ENCODE measurements around the gene DPP10. TPM values are rescaled to one million over a fixed set of nuclear protein-coding genes. Genes with fewer than 3 reads are reported as not detected.

DPP10 gene
- total and polyA plus RNA-seq, 4 experiments from 2014 or later, result not detected

GRCh38 chr2:114548151-114548550 is 105.7 kb downstream of the DPP10 start:
- no peak overlapping the region for H3K4me3 ChIP-seq (ENCODE audit: low read length in 2 of 2)
- no peaks in the 10 kb centered on the region for H3K36me3 ChIP-seq (ENCODE audit: insufficient read depth, low read length)
- H3K9me3 ChIP-seq (ENCODE audit: control insufficient read depth in 1 of 2, low read length in 2 of 2), result no peaks in the 10 kb centered on the region
- H3K4me1 Mint-ChIP-seq, result no peaks in the 10 kb centered on the region
- H3K27me3 ChIP-seq (ENCODE audit: insufficient read depth, low read length), result no peaks in the 10 kb centered on the region
- no peak for DNase-seq
- H3K9me3 Mint-ChIP-seq, result peaks cover 0 to 2% (median 0%) of the 10 kb centered on the region in 8 donors
- POLR2A ChIA-PET (ENCODE audit: partially characterized antibody), result no interaction called here
- H3K27me3 Mint-ChIP-seq, result peaks cover 2 to 3% of the 10 kb centered on the region in 2 donors
- intact Hi-C loops (cut with micrococcal nuclease), result no loop called here
- no peaks in the 10 kb centered on the region for H3K36me3 Mint-ChIP-seq
- no peak overlapping the region for H3K27ac Mint-ChIP-seq
- CTCF ChIA-PET (ENCODE audit: partially characterized antibody), result no interaction called here
- no peaks in the 10 kb centered on the region for H3K4me1 ChIP-seq (ENCODE audit: insufficient read depth, low read length)
- no peak overlapping the region for H3K4me3 Mint-ChIP-seq
- no peak overlapping the region for H3K27ac ChIP-seq (ENCODE audit: low read depth, low read length)

GRCh38 chr2:114550364-114550763 is 107.9 kb downstream of the DPP10 start:
- ChIA-PET POLR2A (ENCODE audit: partially characterized antibody) (no interaction called here), CTCF (ENCODE audit: partially characterized antibody) (no interaction called here)
- H3K4me1 Mint-ChIP-seq, result no peaks in the 10 kb centered on the region
- H3K9me3 Mint-ChIP-seq, result peaks cover 0 to 2% (median 0%) of the 10 kb centered on the region in 8 donors
- no peaks in the 10 kb centered on the region for H3K36me3 Mint-ChIP-seq
- Histone ChIP-seq H3K4me1 (ENCODE audit: insufficient read depth, low read length) (no peaks in the 10 kb centered on the region), H3K4me3 (ENCODE audit: low read length in 2 of 2) (no peak overlapping the region), H3K27ac (ENCODE audit: low read depth, low read length) (no peak overlapping the region), H3K27me3 (ENCODE audit: insufficient read depth, low read length) (no peaks in the 10 kb centered on the region), H3K9me3 (ENCODE audit: control insufficient read depth in 1 of 2, low read length in 2 of 2) (no peaks in the 10 kb centered on the region), H3K36me3 (ENCODE audit: insufficient read depth, low read length) (no peaks in the 10 kb centered on the region)
- no peak overlapping the region for H3K27ac Mint-ChIP-seq
- DNase-seq, result no peak
- H3K27me3 Mint-ChIP-seq, result peaks cover 2 to 3% of the 10 kb centered on the region in 2 donors
- intact Hi-C loops (cut with micrococcal nuclease), result no loop called here
- H3K4me3 Mint-ChIP-seq, result no peak overlapping the region

DNA sequence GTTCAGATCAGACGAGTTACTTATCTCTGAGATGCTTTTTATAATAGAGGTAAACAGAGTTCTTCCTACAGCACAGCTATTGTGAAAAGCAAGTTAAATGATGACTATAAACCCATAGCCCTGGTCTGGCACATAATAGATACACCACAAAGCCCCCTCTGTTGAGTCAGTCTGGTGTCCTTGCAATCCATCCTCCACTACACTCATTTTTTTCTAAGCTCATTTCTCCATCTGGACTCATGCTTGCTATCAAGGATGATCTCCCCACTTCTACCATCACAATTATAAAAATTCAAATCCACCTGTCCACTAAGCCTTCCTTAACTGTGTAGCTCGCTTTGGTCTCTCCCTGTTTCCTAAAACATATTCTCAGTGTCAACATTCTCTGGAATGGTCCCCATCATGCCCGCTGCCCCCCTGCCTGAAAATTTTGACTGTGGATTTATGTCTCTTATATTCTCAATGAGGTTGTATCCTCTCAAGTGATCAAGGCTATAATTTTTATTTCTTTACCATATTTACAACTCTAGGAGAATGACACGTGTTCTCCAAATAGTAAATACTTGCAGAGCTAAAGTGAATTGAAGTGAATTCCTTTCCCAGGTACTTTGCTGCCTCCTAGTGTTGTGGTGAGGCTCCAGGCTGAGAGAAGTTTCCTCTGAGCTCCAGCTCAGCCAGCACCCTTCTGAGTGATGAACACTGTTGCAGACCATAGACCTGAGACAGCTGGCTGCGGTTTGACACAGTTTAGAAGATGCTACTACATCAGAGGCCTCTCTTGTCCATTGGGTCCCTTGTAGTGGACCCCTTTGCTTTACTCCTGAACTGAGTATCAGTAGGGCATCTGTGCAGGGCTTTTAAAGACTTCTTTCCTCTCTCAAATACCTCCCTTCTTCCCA is 108.7 kb downstream of the DPP10 start:
- H3K36me3 Mint-ChIP-seq, result no peaks in the 10 kb centered on the region
- H3K36me3 ChIP-seq (ENCODE audit: insufficient read depth, low read length), result no peaks in the 10 kb centered on the region
- H3K9me3 ChIP-seq (ENCODE audit: control insufficient read depth in 1 of 2, low read length in 2 of 2), result no peaks in the 10 kb centered on the region
- no peaks in the 10 kb centered on the region for H3K9me3 Mint-ChIP-seq
- ChIA-PET CTCF (ENCODE audit: partially characterized antibody) (no interaction called here), POLR2A (ENCODE audit: partially characterized antibody) (no interaction called here)
- H3K27me3 Mint-ChIP-seq, result peaks cover 2 to 3% of the 10 kb centered on the region in 2 donors
- no peaks in the 10 kb centered on the region for H3K4me1 Mint-ChIP-seq
- no peaks in the 10 kb centered on the region for H3K4me1 ChIP-seq (ENCODE audit: insufficient read depth, low read length)
- DNase-seq, result no peak
- H3K27me3 ChIP-seq (ENCODE audit: insufficient read depth, low read length), result no peaks in the 10 kb centered on the region
- intact Hi-C loops (cut with micrococcal nuclease), result no loop called here
- H3K4me3 ChIP-seq (ENCODE audit: low read length in 2 of 2), result no peak overlapping the region
- H3K27ac ChIP-seq (ENCODE audit: low read depth, low read length), result no peak overlapping the region
- H3K4me3 Mint-ChIP-seq, result no peak overlapping the region
- no peak overlapping the region for H3K27ac Mint-ChIP-seq

DNA sequence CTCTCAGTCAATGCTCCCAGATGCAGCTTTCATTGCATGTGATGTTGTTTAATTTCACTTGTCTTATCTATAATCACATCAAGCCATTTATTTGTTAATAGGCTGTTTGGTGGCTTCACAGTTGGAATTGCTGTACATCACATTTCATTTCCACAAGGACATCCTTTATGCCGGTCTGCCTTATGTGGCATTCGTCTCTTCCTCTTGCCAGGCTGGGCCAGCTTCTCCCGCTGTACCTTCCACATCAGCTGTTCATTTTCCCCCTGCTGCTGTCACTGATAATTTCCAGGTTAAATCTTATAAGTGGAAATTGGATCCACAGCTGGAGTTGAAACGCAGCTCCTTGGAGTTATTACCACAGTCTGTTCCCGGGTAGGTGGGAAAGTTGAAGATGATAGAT is 110.6 kb downstream of the DPP10 start:
- Histone ChIP-seq H3K9me3 (ENCODE audit: control insufficient read depth in 1 of 2, low read length in 2 of 2) (no peaks in the 10 kb centered on the region), H3K27me3 (ENCODE audit: insufficient read depth, low read length) (no peaks in the 10 kb centered on the region), H3K27ac (ENCODE audit: low read depth, low read length) (no peak overlapping the region), H3K4me3 (ENCODE audit: low read length in 2 of 2) (no peak overlapping the region), H3K4me1 (ENCODE audit: insufficient read depth, low read length) (no peaks in the 10 kb centered on the region), H3K36me3 (ENCODE audit: insufficient read depth, low read length) (no peaks in the 10 kb centered on the region)
- DNase-seq, result no peak
- Mint-ChIP-seq H3K4me1 (no peaks in the 10 kb centered on the region), H3K36me3 (no peaks in the 10 kb centered on the region), H3K4me3 (no peak overlapping the region), H3K27ac (no peak overlapping the region), H3K9me3 (peaks cover 0 to 3% (median 0%) of the 10 kb centered on the region in 8 donors), H3K27me3 (peaks cover 0 to 1% of the 10 kb centered on the region in 2 donors)
- ChIA-PET CTCF (ENCODE audit: partially characterized antibody) (no interaction called here), POLR2A (ENCODE audit: partially characterized antibody) (no interaction called here)
- intact Hi-C loops (cut with micrococcal nuclease), result no loop called here

GRCh38 chr2:114569166-114569565 is 126.7 kb downstream of the DPP10 start:
- Histone ChIP-seq H3K27ac (ENCODE audit: low read depth, low read length) (no peak overlapping the region), H3K4me3 (ENCODE audit: low read length in 2 of 2) (no peak overlapping the region), H3K9me3 (ENCODE audit: control insufficient read depth in 1 of 2, low read length in 2 of 2) (no peaks in the 10 kb centered on the region), H3K36me3 (ENCODE audit: insufficient read depth, low read length) (no peaks in the 10 kb centered on the region), H3K4me1 (ENCODE audit: insufficient read depth, low read length) (no peaks in the 10 kb centered on the region), H3K27me3 (ENCODE audit: insufficient read depth, low read length) (no peaks in the 10 kb centered on the region)
- CTCF ChIA-PET (ENCODE audit: partially characterized antibody), result no interaction called here
- Mint-ChIP-seq H3K4me3 (no peak overlapping the region), H3K27ac (no peak overlapping the region), H3K4me1 (no peaks in the 10 kb centered on the region), H3K27me3 (peaks cover 1 to 4% of the 10 kb centered on the region in 2 donors), H3K36me3 (no peaks in the 10 kb centered on the region), H3K9me3 (no peaks in the 10 kb centered on the region)
- no peak for DNase-seq
- intact Hi-C loops (cut with micrococcal nuclease), result no loop called here
- POLR2A ChIA-PET (ENCODE audit: partially characterized antibody), result no interaction called here

DNA sequence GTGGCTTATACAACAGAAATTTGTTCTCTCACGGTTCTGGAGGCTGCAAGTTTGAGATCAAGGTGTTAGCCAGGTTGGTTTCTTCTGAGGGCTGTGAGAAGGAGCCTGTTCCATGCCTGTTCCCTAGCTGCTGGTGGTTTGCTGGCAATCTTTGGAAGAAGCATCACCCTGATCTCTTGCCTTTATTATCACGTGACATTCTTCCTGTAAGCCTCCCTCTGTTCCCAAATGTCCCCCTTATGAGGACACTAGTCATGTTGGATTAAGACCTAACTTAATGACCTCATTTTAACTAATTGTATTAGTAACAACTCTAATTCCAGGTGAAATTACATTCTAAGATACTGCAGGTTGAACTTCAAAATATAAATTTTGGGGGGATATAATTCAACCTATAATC is 135.2 kb downstream of the DPP10 start:
- no peak overlapping the region for H3K4me3 Mint-ChIP-seq
- DNase-seq, result no peak
- H3K27me3 Mint-ChIP-seq, result peaks cover 1 to 4% of the 10 kb centered on the region in 2 donors
- CTCF ChIA-PET (ENCODE audit: partially characterized antibody), result no interaction called here
- no peak overlapping the region for H3K27ac Mint-ChIP-seq
- intact Hi-C loops (cut with micrococcal nuclease), result no loop called here
- H3K9me3 Mint-ChIP-seq, result no peaks in the 10 kb centered on the region
- H3K36me3 Mint-ChIP-seq, result no peaks in the 10 kb centered on the region
- no peak overlapping the region for H3K4me3 ChIP-seq (ENCODE audit: low read length in 2 of 2)
- no peaks in the 10 kb centered on the region for H3K36me3 ChIP-seq (ENCODE audit: insufficient read depth, low read length)
- no peaks in the 10 kb centered on the region for H3K27me3 ChIP-seq (ENCODE audit: insufficient read depth, low read length)
- H3K27ac ChIP-seq (ENCODE audit: low read depth, low read length), result no peak overlapping the region
- POLR2A ChIA-PET (ENCODE audit: partially characterized antibody), result no interaction called here
- H3K4me1 Mint-ChIP-seq, result no peaks in the 10 kb centered on the region
- H3K4me1 ChIP-seq (ENCODE audit: insufficient read depth, low read length), result no peaks in the 10 kb centered on the region
- no peaks in the 10 kb centered on the region for H3K9me3 ChIP-seq (ENCODE audit: control insufficient read depth in 1 of 2, low read length in 2 of 2)

- ChIA-PET CTCF (ENCODE audit: partially characterized antibody) (no interaction called here), POLR2A (ENCODE audit: partially characterized antibody) (no interaction called here)
- peaks cover 1 to 2% of the 10 kb centered on the region in 2 donors for H3K27me3 Mint-ChIP-seq
These were observed 137.1 kb downstream of the DPP10 start for GRCh38 chr2:114579542-114579941.

More at GRCh38 chr2:114579542-114579941, 137.1 kb downstream of the DPP10 start:
- no peak for DNase-seq
- Histone ChIP-seq H3K4me1 (ENCODE audit: insufficient read depth, low read length) (no peaks in the 10 kb centered on the region), H3K36me3 (ENCODE audit: insufficient read depth, low read length) (no peaks in the 10 kb centered on the region), H3K4me3 (ENCODE audit: low read length in 2 of 2) (no peak overlapping the region), H3K27me3 (ENCODE audit: insufficient read depth, low read length) (no peaks in the 10 kb centered on the region), H3K9me3 (ENCODE audit: control insufficient read depth in 1 of 2, low read length in 2 of 2) (no peaks in the 10 kb centered on the region), H3K27ac (ENCODE audit: low read depth, low read length) (no peak overlapping the region)
- Mint-ChIP-seq H3K9me3 (no peaks in the 10 kb centered on the region), H3K4me3 (no peak overlapping the region), H3K27ac (no peak overlapping the region), H3K36me3 (no peaks in the 10 kb centered on the region), H3K4me1 (no peaks in the 10 kb centered on the region)
- intact Hi-C loops (cut with micrococcal nuclease), result no loop called here

Data from CD4-positive, alpha-beta memory T cell (primary cell).